ENCODE results near the gene TAF5L. TPM values are rescaled to one million over a fixed set of nuclear protein-coding genes. Genes with fewer than 3 reads are reported as not detected.

TAF5L gene
- total and polyA plus RNA-seq, 2 of the 13 experiments (the other 11 are each of a cell fraction or from before 2014, with no cell fraction given) = 10.8 to 18.2 TPM

DNA sequence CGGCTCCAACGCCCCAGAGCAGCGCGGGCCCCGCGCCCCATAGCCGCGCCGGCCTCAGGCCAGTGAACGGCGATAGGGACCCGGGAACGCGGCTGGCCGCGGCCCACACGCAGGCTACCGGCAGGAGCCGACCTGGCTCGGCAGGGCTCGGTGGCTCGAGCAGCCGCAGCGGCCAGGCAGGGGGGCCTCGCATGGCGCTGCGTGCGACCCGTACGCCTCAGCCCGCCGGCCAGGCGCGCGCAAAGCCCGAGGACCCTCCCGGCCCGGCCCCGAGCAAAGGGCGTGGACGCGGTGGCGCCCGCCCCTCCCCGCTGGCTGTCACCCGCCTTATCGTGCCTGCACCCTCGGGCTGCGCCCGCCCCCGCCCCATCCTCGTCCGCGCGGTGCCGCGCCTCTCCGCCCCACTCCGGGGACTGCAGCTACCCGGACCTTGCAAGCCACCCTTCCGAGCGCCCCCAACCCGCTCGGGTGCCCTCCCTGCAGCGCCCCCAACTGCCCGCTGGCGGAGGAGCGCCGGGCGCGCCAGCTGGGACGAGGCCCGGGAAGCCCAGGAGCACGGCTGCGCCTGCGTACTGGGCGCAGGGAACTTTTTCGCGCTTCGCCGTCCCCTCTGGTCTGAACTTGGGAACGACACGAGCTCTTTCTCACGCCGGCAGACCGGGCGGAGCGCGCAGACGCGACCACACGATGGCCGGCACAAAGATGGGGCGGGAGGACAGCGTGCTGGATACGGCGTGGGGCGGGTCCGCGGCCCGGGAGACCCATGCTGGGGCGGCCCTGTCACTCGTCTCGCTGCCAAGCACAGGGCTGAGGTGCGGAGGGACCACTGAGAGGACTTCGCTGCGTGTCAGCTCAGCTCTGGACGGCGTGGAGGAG lies 67.2 kb downstream of the TAF5L start, which contains the start of gene ABCB10 (continued):
- TF ChIP-seq, protein P1, sequence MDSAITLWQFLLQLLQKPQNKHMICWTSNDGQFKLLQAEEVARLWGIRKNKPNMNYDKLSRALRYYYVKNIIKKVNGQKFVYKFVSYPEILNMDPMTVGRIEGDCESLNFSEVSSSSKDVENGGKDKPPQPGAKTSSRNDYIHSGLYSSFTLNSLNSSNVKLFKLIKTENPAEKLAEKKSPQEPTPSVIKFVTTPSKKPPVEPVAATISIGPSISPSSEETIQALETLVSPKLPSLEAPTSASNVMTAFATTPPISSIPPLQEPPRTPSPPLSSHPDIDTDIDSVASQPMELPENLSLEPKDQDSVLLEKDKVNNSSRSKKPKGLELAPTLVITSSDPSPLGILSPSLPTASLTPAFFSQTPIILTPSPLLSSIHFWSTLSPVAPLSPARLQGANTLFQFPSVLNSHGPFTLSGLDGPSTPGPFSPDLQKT (CRISPR knock-in tag; IDR thresholded peaks at IDR 0.05; ENCODE audit: borderline replicate concordance) = no peak
- TF ChIP-seq ZNF282 (IDR thresholded peaks at IDR 0.05; ENCODE audit: partially characterized antibody) = no peak
- TF ChIP-seq IRF2 (CRISPR knock-in tag; IDR thresholded peaks at IDR 0.05) = peak; percentile 72; the same call in 1 of the 2 replicates
- TF ChIP-seq ZC3H4 (CRISPR knock-in tag; IDR thresholded peaks at IDR 0.05; ENCODE audit: borderline replicate concordance) = no peak
- peak; percentile 77 for TF ChIP-seq ZNF18 (CRISPR knock-in tag; IDR thresholded peaks at IDR 0.05; ENCODE audit: insufficient replicate concordance)
- no peak for TF ChIP-seq KIAA2018 (CRISPR knock-in tag; IDR thresholded peaks at IDR 0.05; ENCODE audit: borderline replicate concordance)
- TF ChIP-seq ZBTB1 (CRISPR knock-in tag; IDR thresholded peaks at IDR 0.05; ENCODE audit: borderline replicate concordance) = no peak
- TF ChIP-seq ZNF672 (CRISPR knock-in tag; IDR thresholded peaks at IDR 0.05) = no peak
- TF ChIP-seq, protein P2, sequence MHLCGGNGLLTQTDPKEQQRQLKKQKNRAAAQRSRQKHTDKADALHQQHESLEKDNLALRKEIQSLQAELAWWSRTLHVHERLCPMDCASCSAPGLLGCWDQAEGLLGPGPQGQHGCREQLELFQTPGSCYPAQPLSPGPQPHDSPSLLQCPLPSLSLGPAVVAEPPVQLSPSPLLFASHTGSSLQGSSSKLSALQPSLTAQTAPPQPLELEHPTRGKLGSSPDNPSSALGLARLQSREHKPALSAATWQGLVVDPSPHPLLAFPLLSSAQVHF (CRISPR knock-in tag; IDR thresholded peaks at IDR 0.05) = peak; percentile 74; the same call in 1 of the 2 replicates
- TF ChIP-seq ZNF816 (CRISPR knock-in tag; IDR thresholded peaks at IDR 0.05; ENCODE audit: borderline replicate concordance) = no peak
- TF ChIP-seq, protein P3, sequence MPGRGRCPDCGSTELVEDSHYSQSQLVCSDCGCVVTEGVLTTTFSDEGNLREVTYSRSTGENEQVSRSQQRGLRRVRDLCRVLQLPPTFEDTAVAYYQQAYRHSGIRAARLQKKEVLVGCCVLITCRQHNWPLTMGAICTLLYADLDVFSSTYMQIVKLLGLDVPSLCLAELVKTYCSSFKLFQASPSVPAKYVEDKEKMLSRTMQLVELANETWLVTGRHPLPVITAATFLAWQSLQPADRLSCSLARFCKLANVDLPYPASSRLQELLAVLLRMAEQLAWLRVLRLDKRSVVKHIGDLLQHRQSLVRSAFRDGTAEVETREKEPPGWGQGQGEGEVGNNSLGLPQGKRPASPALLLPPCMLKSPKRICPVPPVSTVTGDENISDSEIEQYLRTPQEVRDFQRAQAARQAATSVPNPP (CRISPR knock-in tag; IDR thresholded peaks at IDR 0.05) = no peak; the same call in 1 of the 2 replicates
- peak; percentile 77 for TF ChIP-seq KMT2A (CRISPR knock-in tag; IDR thresholded peaks at IDR 0.05)
- peak; percentile 72; the same call in 1 of the 2 replicates for TF ChIP-seq MEIS2 (CRISPR knock-in tag; IDR thresholded peaks at IDR 0.05)
